Stimulated activated CD4-positive, alpha-beta T cell treated with anti-CD3 and anti-CD28 coated beads, Interleukin-1b, Interleukin-23, amount 100 ng/mL, for 24 hours (primary cell): Measurements from ENCODE around the gene HSPA12A.

Experiments
- DNase-seq, 4 experiments: peaks; one replicate each; pipeline ENCODE4 v3.0.0-alpha.2; 2020; ENCODE audit warnings: low read depth in 4 of 4, low spot score in 1 of 4

The HSPA12A gene, protein sequence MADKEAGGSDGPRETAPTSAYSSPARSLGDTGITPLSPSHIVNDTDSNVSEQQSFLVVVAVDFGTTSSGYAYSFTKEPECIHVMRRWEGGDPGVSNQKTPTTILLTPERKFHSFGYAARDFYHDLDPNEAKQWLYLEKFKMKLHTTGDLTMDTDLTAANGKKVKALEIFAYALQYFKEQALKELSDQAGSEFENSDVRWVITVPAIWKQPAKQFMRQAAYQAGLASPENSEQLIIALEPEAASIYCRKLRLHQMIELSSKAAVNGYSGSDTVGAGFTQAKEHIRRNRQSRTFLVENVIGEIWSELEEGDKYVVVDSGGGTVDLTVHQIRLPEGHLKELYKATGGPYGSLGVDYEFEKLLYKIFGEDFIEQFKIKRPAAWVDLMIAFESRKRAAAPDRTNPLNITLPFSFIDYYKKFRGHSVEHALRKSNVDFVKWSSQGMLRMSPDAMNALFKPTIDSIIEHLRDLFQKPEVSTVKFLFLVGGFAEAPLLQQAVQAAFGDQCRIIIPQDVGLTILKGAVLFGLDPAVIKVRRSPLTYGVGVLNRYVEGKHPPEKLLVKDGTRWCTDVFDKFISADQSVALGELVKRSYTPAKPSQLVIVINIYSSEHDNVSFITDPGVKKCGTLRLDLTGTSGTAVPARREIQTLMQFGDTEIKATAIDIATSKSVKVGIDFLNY

DNA sequence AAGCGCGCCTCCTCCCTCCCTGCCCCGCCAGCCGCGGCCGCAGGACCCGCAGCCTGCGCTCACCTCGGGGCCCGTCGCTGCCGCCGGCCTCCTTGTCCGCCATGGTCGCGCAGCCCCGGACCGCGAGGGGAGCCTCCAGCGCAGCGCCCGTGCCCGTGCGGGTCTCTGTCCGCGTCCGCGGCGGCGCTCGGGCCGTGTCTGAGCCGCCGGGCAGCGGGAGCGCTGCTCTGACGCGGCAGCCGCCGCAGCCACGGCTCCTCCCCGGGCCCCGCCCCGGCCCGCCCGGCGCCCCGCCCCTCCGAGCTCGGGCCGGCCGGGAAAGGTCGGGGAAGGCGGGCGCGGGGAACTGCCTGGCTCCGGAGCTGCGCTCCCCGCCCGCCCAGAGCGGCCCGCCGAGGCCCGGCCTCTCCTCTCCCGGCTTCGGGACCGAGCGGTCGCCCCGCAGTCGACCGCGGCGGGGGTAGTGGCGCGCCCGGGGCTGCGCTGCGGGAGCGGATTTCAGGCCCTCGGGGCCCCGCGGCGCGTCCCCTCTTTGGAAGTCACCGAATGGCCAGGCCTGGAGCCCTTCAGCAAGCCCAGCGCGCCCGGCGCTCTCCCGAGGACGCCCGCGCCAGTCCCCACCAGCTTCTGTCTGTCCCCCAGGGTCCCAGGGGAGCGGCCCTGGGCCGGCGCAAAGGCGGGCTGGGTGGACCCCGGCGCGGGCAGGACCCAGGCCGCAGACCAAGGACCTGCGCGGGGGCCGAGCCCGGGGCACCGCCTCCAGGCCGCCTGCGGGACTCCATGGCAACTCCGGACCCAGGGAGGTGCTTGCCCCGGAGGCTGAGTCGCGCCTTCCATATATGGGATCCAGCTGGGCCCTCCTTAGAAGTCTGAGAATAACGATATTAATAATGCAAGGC, at the start of gene HSPA12A:
Gene HSPA12A, minus strand, starts transcription at position 200 of the 899 bp plus-strand sequence. Its CDS starts 97 bp downstream, at position 103.
- peak in 3 of 4 experiments; percentile 25 to 34 (median 31) for DNase-seq

DNA sequence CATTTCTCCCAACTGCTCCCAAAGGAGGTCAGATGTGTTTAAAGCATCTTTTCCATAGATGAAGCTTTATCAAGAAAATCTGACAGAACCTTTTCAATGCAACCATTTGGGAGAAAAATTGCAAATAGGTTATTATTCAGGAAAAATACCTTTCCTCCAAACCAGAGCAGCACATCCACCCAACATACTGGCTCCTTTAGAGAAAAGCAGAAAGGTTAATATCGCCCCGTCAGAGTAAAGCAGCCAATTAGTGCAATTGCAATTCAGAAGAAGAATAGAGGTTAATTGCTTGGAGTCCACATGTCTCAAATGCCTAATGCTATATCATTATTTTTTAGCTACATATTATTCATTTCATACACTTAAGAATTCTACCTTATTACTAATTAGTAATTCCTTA, 48.9 kb upstream of the HSPA12A start:
- DNase-seq, result no peak

DNA sequence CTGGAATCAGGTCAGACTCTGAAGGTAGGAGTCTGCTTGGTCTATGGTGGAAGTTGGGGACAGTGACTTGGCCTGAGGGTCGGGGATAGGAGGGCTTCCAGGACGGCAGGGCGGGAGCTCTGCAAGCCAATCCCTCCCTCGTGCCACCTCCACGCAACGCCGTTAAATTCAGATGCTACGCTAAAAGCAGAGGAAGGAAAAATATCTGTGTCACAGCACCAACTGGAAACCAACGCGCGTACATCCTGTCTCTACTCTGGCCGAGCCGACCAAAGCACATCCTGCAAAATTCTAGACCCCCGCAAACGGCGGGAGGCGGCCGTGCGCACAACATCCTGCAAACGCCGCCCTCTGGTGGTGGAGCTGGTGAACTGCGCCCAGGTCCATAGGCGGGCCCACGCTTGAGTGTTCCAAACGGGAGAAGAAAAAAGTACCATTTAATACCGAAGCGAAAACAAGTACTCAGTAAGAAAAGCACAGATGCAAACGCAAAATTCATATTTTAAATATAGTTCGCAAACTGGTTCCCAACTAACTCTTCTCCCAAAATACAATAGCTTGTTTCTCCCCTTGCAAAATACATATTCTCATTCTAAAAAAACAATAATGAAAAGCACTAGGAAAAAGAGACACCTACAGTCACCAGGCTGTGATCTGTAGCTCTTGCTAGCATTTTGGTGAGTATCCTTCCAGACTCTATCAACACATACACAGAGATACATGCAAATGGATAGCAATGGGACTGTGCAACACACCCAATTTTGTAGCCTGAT, 45.7 kb upstream of the HSPA12A start:
- peak; percentile 54 to 63 (median 58) for DNase-seq

DNA sequence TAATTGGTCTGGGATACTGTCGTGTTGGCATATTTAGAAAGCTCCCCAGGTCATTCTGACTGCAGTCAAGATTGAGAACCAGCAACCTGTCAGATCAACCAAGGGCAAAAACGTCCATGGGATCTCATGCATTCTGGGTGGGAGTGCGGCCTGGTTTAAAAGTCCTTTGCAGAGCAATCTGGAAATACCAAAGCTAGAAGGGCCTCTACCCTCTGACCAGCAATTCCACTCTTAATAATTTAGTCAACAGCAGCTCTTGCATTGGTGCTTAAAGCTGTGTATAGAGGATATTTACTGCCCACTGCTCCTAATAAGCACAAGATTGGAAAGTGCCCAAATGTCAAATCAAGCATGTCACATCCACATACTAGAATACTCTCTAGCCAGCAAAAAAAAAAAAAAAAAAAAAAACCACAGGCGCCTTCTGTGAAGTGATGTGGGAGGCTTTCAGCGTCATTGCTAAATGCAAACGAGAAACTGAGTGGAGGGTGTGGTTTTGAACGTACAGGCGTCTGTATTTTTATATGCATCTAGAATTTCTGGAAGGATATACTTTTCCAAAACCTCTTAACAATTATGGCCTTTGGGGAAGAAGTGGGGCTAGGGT, 44.8 kb upstream of the HSPA12A start:
- no peak for DNase-seq

DNA sequence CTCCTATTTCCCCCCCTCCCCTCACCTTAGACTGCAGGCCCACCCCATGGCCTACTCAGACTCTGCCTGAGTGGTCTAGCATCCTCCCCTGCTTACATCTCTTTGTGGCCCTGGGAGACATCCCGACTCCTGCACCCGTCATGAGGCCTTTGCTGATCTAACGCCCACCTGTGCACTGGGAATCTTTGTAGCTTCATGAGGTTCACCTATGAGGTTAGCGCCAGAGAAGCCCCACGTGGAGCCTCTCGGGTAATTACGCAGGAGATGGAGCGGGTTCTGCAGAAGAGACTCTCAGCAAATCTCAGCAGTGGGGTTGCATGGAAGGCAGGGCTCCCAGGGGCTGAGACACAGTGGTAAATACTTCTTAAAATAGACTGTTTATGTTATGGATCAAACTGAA, 43.5 kb upstream of the HSPA12A start:
- DNase-seq, result no peak

DNA sequence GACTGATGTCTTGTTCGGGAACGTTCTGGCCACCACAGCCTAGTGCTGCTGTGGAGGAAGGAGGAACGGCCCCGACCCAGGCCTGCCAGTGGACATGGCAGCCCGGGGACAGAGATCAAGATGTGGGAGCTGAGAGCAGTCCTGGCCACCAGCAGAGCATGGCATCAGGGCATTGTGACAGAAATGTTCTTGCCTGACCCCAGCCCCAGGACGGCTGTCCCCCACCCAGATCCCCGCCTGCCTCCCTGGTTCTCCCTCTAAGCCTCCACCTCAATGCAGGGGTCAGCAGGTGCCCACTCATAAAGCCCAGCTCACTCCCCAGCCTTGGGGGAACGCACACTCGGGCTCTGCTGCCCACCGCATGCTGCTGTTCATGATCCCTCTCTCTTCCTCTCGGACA, 42.9 kb upstream of the HSPA12A start:
- no peak for DNase-seq

DNA sequence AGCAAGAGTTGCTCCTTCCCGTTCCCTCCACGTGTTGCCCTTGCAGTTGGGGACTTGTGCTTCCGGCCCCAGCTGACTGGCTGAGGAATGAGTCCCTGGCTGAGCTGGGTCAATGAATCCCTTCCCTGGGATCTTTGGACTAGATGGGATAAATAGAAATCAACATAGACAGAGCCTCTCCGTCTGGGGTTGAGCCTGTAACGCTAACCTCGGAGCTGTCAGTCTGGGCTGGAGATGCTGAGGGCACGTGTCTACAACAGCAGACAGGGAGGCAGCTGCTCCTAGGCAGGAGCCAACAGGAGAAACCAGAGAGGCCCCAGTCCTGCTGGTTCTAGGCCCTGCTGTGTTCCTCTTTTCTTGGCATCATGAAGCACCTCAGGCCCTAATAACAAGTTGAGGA, 42.3 kb upstream of the HSPA12A start:
- no peak for DNase-seq

DNA sequence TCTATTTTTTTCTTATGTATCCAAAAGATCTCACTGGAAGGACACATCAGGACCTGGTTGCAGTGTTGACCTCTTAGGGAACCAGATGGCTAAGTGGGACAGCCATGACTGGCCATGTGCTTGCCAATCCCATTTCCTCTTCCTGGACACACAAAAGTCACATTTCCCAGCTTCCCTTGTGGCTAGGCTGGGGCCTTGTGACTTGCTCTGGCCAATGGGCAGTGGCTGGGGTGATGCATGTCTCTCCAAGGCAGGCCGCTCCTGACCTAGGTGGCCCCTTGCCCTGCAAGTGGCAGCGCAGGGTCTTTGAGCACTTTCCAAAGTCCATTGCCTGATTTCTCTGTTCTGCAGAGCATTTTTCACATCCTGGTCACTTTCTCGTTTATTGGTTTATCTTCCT, 41.7 kb upstream of the HSPA12A start:
- no peak for DNase-seq

DNA sequence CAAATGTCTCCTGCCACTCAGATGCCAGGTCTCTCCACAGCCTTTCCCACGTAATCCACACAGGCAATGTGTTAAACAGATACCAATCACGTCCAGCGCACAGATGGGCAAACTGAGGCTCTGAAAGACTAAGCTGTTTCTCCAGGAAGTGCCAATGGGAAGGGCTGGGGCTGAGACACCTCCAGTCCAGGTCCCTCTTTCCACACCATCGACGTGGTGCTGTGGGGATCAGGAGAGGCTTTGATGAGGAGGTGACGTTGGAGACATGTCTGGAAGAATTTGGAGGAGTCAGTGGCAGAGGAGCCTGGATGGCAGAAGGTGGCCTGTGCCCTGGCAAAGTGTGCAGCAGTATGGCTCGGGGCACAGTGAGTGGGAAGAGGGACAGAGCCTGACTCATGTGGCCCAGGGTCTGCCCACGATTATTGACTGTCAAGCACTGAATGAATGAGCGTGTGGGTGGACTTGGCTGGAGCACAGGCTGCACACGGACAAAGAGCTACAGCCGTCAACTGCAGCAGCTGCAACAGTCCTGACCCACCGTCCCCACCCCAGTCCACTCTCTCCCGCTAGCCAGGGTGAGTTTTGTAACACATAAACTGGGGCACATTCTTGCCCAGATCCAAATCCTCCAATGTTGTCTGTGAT, 40.8 kb upstream of the HSPA12A start:
- DNase-seq, result no peak

DNA sequence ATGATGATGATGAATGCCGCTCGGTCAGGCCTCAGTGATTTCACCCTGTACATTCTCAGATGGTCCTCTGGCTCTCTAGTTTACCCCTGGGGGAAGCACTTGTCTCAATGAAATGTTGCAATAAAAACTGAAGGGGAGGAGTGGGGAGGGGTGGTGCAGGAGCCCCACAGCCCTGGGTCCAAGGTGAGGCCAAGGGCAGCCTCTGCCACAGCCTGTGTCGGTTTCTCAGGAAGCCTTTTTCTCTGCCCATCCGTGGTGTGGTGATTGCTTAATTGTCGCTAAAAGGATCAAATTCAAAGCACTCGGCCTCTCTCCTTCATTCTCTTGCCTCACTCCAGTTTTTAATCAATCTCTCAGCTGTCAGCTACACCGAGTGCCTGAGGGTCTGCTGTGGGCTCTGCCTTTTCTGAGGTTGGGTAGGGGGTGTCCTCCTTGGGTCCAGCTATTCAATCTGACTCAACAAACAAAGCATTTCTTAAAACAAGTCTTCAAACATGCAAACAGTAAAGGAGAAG, 39.1 kb upstream of the HSPA12A start:
- no peak for DNase-seq

DNA sequence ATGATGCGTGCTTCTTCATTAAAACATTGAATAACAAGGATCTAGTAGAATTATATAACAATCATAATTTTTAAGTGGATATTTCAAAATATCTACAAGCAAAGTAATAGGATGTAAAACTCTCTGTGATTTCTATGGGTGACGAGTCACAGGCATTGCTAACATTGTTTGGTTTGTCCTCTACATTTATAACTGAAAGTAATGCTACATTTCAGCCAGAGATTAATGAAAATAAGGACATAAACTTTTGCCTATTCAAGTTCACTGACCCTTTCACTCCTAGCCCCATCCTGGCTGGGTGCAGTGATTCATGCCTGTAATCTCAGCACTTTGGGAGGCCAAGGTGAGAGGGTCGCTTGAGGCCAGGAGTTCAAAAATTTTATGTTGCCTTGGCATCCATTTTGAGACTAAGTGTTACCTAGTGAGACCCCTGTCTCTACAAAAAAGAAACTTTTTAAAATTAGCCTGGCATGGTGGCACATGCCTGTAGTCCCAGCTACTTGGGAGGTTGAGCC, 38.4 kb upstream of the HSPA12A start:
- DNase-seq, result no peak

DNA sequence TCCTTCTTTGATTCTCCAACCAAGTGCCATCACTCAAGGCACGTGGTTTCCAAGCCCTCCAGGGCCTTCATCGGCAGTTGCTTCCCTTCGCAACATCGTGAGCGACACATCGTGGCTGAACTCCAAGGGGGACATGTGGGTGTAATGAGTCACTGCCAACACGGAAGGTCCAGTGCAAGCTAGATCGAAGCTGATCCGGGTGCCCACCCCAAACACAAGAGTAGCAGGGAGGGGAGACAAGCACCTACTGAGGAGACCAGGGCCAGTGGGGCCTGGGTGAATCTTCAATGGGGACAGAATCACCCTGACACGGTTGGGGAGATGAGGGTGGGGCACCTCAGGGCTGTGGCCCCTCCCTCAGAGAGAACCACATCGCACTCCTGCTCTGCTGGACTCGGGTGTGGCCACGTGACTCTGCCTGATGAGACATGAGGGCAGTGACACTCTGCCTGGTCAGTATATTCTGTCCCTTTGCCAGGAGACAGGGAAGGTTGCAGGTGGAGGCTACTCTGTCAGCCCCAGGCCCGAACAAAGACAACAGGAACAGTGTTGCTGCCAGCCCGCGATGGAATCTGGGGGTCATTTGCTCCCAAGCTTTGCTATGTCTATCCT, 36.8 kb upstream of the HSPA12A start:
- DNase-seq, result no peak

DNA sequence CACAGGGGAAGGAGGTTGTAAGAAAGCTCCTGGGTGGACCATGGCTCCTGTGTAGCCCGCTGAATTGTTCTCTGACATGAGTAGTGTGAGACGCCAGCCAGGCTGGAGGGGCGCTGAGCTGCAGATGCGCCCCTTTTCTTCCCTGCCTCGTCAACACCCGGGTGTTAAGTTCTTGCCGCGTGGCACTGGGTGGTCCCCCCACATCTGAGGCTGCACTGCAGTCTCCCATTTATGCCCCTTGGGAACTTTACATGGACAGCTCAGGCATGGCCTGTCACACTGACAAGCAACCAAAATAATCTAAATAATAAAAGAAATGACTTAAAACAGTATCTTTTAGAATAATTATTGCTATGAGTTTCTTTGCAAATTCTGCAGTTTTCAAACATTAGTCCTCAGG, 34.6 kb upstream of the HSPA12A start:
- DNase-seq, result no peak

DNA sequence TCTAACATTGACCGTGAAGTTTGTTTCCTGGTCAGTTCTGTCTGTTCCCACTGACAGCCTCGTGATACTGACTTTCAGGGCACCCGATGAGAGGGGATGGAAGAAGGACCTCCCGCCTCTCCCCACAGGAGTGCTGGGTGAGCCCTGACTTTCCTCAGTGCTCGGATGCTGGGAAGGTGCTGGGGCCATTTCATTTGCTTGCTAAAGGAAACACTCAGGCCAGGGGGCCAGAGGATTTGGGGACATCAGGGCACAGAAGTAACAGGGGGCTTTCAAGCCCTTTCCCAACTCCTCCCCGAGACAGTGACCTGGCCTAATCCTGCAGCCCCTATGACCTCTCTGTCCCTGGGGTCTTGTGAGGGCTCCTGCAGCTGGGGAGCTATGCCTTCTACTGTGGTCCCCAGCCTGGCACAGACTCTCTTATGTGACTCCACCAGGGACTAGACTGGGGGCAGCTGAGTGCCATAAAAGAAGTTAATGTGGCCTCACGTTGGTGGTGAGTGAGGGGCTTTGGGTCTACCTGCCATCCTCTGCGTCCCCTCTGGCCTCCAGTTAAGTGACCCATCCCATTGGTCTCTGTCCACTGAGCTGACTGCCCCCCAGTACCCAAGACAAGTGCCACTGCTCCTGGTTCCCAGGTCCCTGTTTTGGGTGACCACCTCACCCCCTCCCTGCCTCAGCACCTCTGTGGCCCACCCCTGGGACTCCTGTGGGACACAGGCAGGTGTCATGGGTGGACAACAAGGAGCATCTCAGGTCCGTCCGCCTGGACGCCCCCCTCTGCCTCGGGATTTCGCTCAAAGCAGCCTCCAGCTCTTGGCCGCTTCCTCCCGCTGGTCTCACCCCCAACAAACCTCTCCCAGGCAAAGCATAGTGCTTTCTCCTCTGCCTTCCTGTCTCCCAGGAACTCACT, 33.4 kb upstream of the HSPA12A start:
- no peak for DNase-seq

DNA sequence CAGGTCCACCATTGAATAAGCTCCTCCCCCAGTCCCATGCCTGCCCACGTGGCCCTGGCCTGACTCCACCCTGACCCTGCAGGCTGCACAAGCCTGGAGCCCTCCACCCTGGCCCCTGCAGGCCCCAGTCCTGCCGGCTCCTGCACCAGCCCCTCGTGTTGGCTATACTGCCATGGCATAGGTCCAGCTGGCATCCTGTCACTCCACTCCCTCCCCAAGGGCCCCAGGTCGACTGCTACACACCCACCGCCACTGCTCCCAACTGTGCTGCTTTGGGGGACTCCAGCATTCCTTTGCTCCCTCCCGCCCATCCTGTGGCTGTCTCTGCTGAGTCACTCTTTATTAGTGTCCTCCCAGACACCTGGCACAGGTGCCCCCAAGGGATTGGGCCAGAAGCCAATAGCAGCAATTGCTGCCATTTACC, 32.4 kb upstream of the HSPA12A start:
- no peak for DNase-seq

DNA sequence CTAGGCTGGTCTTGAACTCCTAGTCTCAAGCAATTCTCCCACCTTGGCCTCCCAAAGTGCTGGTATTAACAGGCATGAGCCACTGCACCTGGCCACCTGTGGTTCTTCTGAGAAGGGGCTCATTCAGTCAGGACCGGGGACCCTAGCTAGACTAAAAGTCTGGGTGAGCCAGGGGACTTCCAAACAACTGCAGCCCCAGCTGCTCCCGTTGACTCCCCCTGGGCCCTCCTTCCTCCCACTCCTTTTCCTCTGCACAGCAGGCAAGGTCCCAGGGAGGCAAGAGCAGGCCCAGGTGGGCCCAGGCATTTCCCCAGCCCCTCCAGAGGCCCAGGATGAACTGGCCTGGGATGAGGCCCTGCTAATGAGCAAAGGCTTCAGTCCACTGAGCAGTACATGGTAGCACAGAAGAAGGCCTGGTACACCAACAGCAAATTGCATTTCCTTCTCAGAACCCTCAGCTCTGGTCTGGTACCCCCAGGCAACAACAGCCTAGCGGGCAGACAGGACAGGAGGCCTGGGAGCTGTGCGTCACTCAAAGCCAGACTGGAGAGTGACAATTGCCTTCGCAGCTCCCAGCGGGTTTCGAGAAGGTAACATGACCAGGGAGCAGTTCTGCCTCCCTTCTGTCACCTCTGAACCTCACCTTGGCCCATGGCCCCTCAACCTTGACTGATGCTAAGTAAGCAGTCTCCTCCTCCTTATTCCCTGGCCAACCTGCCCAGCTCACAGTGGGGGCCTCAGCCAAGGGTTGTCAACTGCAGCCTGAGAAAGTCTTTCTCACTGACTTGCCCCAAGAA, 30.7 kb upstream of the HSPA12A start:
- DNase-seq, result no peak

DNA sequence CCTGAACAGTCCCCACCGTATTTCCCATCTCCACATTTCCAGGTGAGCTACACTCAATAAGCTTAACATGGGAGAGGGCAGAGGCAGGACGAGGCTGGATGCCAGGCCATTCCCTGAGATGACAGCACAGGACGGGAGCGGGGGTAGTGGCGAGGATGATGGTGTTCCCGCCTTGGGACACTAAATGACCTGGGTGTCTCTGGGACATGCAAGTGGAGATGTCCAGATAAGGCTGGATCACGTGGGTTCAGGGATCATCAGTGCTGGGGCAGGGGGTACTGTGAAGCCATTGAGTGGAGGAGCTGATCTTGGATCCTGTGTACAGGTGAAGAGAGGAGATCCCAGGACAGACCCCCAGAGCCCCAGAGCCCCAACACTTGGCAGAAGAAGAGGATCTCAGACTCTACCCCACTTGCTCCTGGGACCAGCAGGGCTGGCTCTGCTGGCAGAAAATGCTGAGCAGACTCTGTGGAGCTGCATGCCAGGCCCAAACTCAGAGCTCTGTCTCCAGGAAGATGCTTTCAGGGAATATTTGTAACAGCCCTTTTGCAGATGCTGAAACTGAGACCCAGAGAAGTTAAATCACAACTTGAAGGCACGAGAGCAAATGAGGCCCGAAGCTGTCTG, 29.7 kb upstream of the HSPA12A start:
- no peak for DNase-seq
